ENCODE data around the gene NUP210L. TPM values are rescaled to one million over a fixed set of nuclear protein-coding genes. Genes with fewer than 3 reads are reported as not detected.

NUP210L gene
- total and polyA plus RNA-seq, 9 of the 15 experiments (the other 6 are each of a cell fraction or from before 2014, with no cell fraction given): 0.01 to 0.04 TPM; not detected in 7

GRCh38 chr1:154183046-154183915 lies 28.4 kb upstream of the NUP210L start (continued):
- TF ChIP-seq E2F1 (CRISPR knock-in tag; IDR thresholded peaks at IDR 0.05) (peak; percentile 96), ZNF280B (CRISPR knock-in tag; IDR thresholded peaks at IDR 0.05) (no peak), HES1 (IDR thresholded peaks at IDR 0.05; ENCODE audit: low read depth) (no peak), ZNF324 (CRISPR knock-in tag; IDR thresholded peaks at IDR 0.05) (no peak), SMAD4 (CRISPR knock-in tag; conservative IDR thresholded peaks at IDR 0.05) (peak; percentile 53; the same call in 1 of the 2 replicates), SMARCE1 (IDR thresholded peaks at IDR 0.05) (0 out of 2 replicates have a peak, but pooled peaks have one; percentile 9), SOX6 (IDR thresholded peaks at IDR 0.05) (peak; percentile 51), RBBP5 (IDR thresholded peaks at IDR 0.05; ENCODE audit: borderline replicate concordance, insufficient read depth, low read length, poor library complexity, severe bottlenecking) (peak; percentile 78), CREB3L1 (IDR thresholded peaks at IDR 0.05; ENCODE audit: borderline replicate concordance, low read depth) (peak; percentile 82), ESRRA (IDR thresholded peaks at IDR 0.05; ENCODE audit: borderline replicate concordance, low read depth) (peak; percentile 75)

All from K562 (cell line).